Rectal smooth muscle tissue (tissue), 1 donor: ENCODE results near the gene VPS33B.

Experiments used
- H3K27ac ChIP-seq: one replicate; pipeline ENCODE4 v1.7.0; 2013; ENCODE audit warnings: low read depth, low read length, inconsistent platforms
- H3K27me3 ChIP-seq: one replicate; pipeline ENCODE4 v1.7.0; 2013; ENCODE audit warnings: low read length; ENCODE audit not compliant: control insufficient read depth, insufficient read depth
- H3K36me3 ChIP-seq: one replicate; pipeline ENCODE4 v1.7.0; 2013; ENCODE audit warnings: low read length; ENCODE audit not compliant: control insufficient read depth, insufficient read depth
- H3K4me1 ChIP-seq: one replicate; pipeline ENCODE4 v1.7.0; 2013; ENCODE audit warnings: low read length; ENCODE audit not compliant: control insufficient read depth, insufficient read depth
- H3K4me3 ChIP-seq: one replicate; pipeline ENCODE4 v1.7.0; 2013; ENCODE audit warnings: low read length
- H3K9ac ChIP-seq: one replicate; pipeline ENCODE4 v1.7.0; 2013; ENCODE audit warnings: low read length

VPS33B gene

DNA sequence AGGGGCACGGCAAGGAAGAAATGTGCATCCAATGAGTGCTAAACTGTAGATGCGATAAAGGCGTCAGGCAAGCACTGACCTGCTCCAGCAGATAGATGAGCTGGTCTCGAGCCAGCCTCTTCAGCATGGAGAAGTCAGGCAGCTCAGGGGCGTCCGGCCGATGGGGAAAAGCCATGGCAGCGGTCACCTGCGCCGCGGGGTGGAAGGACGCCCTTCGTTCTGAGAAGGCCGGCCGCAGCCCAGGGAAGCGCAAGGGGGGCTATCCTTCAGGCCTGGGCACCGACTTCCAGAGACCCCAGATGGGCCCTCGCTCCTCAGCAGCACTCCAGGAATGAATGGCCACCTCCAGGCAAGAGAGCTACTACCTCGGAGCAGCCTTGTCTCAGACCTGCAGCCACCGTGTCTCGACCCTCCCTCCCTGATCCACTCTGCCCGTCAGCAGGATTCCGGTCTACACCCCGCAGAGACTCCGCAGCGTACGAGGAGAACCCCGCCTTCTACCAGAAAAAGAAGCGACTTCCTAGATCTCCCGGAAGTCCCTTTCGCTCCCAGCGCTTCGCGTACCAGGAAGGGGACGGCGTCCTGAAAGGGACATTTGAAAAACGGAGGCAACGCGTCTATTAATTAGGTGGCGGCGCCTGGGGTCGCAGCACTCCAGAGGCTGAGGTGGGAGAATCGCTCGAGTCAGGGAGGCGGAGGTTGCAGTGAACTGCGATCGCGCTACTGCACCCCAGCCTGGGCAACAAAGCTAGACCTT, at the start of gene VPS33B:
VPS33B (minus strand) TSS at position 520 of the 757 bp plus-strand sequence; CDS start at position 175, 345 bp downstream.
- Histone ChIP-seq H3K9ac (peak within 1 kb of the TSS; percentile 43), H3K27ac (peak within 1 kb of the TSS; percentile 55), H3K27me3 (no peaks in the 10 kb centered on the region), H3K36me3 (no peaks in the 10 kb centered on the region), H3K4me1 (peaks cover 6% of the 10 kb centered on the region), H3K4me3 (peak within 1 kb of the TSS; percentile 87)

DNA sequence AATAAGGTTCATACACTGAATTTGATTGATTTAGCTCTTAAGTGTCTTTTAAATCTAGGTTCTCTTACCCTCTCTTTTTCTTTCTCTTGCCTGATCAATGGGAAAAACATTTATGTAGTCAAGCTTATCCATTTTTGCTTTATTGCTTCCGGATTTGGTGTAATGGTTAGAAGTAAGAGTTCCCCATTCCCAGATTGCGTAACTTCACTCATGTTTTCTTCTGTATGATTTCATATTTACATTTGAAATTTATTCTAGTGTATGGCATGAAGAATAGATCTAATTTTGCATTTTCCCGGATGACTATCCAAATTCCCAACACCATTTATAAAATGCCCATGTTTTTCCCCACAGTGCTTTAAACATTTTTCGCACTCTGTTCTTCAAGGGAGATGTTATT, 49.8 kb upstream of the VPS33B start:
- no peak overlapping the region for H3K27ac ChIP-seq
- H3K27me3 ChIP-seq: no peaks in the 10 kb centered on the region
- H3K4me1 ChIP-seq: no peaks in the 10 kb centered on the region
- H3K9ac ChIP-seq: no peak overlapping the region
- no peaks in the 10 kb centered on the region for H3K36me3 ChIP-seq
- H3K4me3 ChIP-seq: no peak overlapping the region

DNA sequence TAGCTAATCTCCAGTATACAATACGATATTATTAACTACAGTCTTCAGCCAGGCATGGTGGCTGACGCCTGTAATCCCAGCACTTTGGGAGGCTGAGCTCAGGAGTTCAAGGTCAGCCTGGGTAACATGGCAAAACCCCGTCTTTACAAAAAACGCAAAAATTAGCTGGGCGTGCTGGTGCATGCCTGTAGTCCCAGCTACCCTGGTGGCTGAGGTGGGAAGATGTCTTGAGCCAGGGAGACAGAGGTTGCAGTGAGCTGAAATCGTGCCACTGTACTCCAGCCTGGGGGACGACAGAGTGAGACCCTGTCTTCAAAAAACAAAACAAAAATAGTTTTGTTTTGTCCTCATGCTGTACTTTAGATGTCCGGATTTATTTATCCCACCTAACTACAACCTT, 48.5 kb upstream of the VPS33B start:
- H3K9ac ChIP-seq: no peak overlapping the region
- no peaks in the 10 kb centered on the region for H3K36me3 ChIP-seq
- H3K4me3 ChIP-seq: no peak overlapping the region
- H3K27me3 ChIP-seq: no peaks in the 10 kb centered on the region
- no peak overlapping the region for H3K27ac ChIP-seq
- no peaks in the 10 kb centered on the region for H3K4me1 ChIP-seq

DNA sequence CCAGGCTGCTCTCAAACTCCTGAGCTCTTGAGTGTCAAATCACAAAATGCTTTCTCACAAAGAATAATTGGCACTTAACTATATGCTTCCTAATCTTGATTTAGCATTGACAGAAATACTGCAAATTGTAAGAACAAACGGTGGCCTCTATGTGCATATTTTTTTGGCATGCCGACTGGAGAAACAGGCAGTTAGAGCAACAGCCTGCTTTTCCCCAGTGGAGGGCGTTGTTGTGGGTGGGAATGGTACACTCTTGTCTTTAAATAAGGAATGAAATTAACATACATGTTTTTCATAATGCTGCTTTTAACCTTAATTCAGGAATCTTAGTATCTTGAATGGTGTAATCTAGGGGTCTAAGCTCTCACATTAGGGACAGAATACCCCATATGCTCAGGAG, 46.6 kb upstream of the VPS33B start:
- Histone ChIP-seq H3K4me1 (no peaks in the 10 kb centered on the region), H3K27me3 (no peaks in the 10 kb centered on the region), H3K27ac (no peak overlapping the region), H3K9ac (no peak overlapping the region), H3K4me3 (no peak overlapping the region), H3K36me3 (no peaks in the 10 kb centered on the region)

GRCh38 chr15:91068436-91068835, 46.0 kb upstream of the VPS33B start:
- Histone ChIP-seq H3K27me3 (no peaks in the 10 kb centered on the region), H3K4me3 (no peak overlapping the region), H3K9ac (no peak overlapping the region), H3K4me1 (no peaks in the 10 kb centered on the region), H3K36me3 (no peaks in the 10 kb centered on the region), H3K27ac (no peak overlapping the region)

DNA sequence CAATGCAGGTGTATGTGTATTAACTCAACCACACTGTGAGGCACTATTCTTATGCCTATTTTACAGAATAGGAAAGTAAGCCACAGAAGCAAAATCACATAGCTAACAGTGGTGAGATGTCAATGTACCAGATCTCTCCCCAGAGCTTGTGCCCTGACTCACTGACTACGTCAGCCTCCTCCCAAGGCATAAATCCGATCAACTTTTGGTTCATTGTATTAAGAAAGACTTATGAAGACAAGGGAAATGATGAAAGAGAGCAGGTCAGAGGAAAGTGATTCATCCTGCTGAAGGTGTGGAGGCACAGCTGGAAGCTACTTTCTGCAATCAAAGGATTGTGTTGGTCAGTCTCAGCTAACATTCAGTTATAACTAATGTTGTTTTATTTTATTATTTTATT, 44.6 kb upstream of the VPS33B start:
- no peak overlapping the region for H3K27ac ChIP-seq
- H3K4me1 ChIP-seq: no peaks in the 10 kb centered on the region
- H3K36me3 ChIP-seq: no peaks in the 10 kb centered on the region
- no peak overlapping the region for H3K4me3 ChIP-seq
- no peaks in the 10 kb centered on the region for H3K27me3 ChIP-seq
- no peak overlapping the region for H3K9ac ChIP-seq

GRCh38 chr15:91065505-91065904, 43.1 kb upstream of the VPS33B start:
- no peak overlapping the region for H3K9ac ChIP-seq
- H3K27me3 ChIP-seq: no peaks in the 10 kb centered on the region
- no peak overlapping the region for H3K27ac ChIP-seq

GRCh38 chr15:91061997-91062396, 39.6 kb upstream of the VPS33B start:
- Histone ChIP-seq H3K4me1 (no peaks in the 10 kb centered on the region), H3K27ac (no peak overlapping the region), H3K36me3 (no peaks in the 10 kb centered on the region), H3K4me3 (no peak overlapping the region), H3K9ac (no peak overlapping the region), H3K27me3 (no peaks in the 10 kb centered on the region)

More at GRCh38 chr15:91065505-91065904, 43.1 kb upstream of the VPS33B start:
- Histone ChIP-seq H3K4me3 (no peak overlapping the region), H3K4me1 (no peaks in the 10 kb centered on the region), H3K36me3 (no peaks in the 10 kb centered on the region)

GRCh38 chr15:91061230-91061629, 38.8 kb upstream of the VPS33B start:
- no peaks in the 10 kb centered on the region for H3K4me1 ChIP-seq
- H3K4me3 ChIP-seq: no peak overlapping the region
- no peaks in the 10 kb centered on the region for H3K36me3 ChIP-seq
- H3K27me3 ChIP-seq: peaks cover under 1% of the 10 kb centered on the region
- no peak overlapping the region for H3K27ac ChIP-seq
- H3K9ac ChIP-seq: no peak overlapping the region

DNA sequence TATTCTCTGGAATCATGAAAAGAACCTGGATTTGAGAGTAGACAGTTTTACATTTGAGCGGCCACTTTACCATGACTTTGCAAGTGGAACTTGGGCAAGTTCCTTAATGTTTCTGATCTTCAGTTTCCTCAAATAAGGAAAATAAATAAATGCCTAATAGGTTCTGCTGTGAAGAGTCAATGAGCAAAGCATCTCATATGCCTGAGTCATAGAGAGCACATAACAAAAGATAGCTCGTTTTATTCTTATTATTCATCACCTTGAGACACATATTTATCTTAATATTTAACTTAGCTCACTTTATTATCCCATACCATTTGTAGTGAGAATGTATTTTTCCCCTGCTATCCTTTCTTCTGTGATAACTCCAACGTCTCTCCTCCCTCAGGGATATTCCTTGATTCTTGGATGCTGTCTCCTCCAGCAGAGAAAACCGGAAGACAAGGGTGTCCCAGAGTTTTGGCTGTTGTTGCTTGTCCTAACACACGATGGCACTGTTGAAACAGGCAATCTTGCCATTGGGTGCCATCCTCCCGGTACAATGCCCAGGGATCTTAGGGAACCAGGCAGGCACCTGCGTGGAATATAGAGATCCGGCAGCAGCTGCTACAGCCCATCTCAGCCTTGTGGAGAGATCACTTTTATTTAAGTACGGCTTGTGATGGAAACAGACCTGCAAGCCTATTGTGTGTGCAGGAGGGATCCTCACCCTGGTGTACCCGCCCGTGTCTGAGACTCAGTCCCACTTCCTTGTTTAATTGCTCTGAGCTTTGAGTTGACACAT, 33.3 kb upstream of the VPS33B start:
- Histone ChIP-seq H3K36me3 (no peaks in the 10 kb centered on the region), H3K9ac (no peak overlapping the region), H3K27me3 (peaks cover 6% of the 10 kb centered on the region), H3K27ac (no peak overlapping the region), H3K4me1 (peaks cover 3% of the 10 kb centered on the region), H3K4me3 (no peak overlapping the region)

DNA sequence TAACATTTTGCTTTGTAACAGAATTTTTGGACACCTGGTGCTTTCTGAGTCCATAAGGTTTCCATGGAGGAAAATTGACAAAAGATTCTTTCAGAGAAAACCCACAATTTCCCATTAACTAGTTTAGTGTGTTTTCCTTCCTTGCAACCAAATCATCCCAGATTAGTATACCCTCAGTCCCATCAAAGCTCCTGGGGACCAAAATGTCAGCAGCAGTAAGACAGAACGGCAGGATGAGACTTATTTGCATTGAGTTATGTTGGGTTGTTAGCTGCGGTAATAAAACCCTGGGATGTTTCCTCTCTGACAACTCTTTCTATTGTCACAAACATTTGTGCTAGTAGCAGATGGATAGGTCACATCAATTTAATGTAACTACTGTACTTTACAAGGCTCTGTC, 32.4 kb upstream of the VPS33B start:
- Histone ChIP-seq H3K36me3 (no peaks in the 10 kb centered on the region), H3K9ac (no peak overlapping the region), H3K27me3 (peaks cover 6% of the 10 kb centered on the region), H3K27ac (no peak overlapping the region), H3K4me3 (no peak overlapping the region), H3K4me1 (peaks cover 3% of the 10 kb centered on the region)

GRCh38 chr15:91051248-91051647, 28.9 kb upstream of the VPS33B start:
- no peak overlapping the region for H3K9ac ChIP-seq
- H3K27ac ChIP-seq: no peak overlapping the region
- peaks cover 3% of the 10 kb centered on the region for H3K4me1 ChIP-seq
- H3K27me3 ChIP-seq: peaks cover 6% of the 10 kb centered on the region
- H3K36me3 ChIP-seq: no peaks in the 10 kb centered on the region
- H3K4me3 ChIP-seq: no peak overlapping the region

GRCh38 chr15:91050128-91050455, 27.7 kb upstream of the VPS33B start:
- no peak overlapping the region for H3K27ac ChIP-seq
- H3K27me3 ChIP-seq: no peaks in the 10 kb centered on the region
- no peak overlapping the region for H3K9ac ChIP-seq
- H3K36me3 ChIP-seq: no peaks in the 10 kb centered on the region
- H3K4me3 ChIP-seq: no peak overlapping the region
- no peaks in the 10 kb centered on the region for H3K4me1 ChIP-seq
